Cardiac fibroblast (primary cell): ENCODE data around the gene PREX1.
"Not testable (repeated sequence)": the region's sequence is repeated elsewhere in the genome, so short reads cannot be mapped to it uniquely, and the experiment has no call there.

ENCODE experiments used
- DNase-seq, 2 donors: peaks; one replicate each; pipeline versions ENCODE4 v3.0.0 to v3.0.0-alpha.2; 2010; ENCODE audit warnings: low read depth in 2 of 2
- H3K4me3 ChIP-seq, 2 donors: replicated peaks in 1 of 2; 1 replicate in 1 of 2; 2 replicates in 1 of 2; pipeline ENCODE4 v1.5.1; 2011; ENCODE audit warnings: low read depth in 2 of 2, low read length in 2 of 2, mild to moderate bottlenecking in 2 of 2, moderate library complexity in 1 of 2
- CTCF ChIP-seq: IDR thresholded peaks from one replicate; pipeline ENCODE4 v1.5.1; 2011; ENCODE audit warnings: low read depth, mild to moderate bottlenecking, low read length, inconsistent platforms

PREX1 gene

GRCh38 chr20:48812600-48813445 is 15.0 kb downstream of the PREX1 start:
- TF ChIP-seq CTCF: no peak
- no peak for DNase-seq
- H3K4me3 ChIP-seq: no peak overlapping the region

GRCh38 chr20:48812114-48812513 is 15.7 kb downstream of the PREX1 start:
- not testable (repeated sequence) for DNase-seq, H3K4me3 ChIP-seq

- no peak for TF ChIP-seq CTCF
- H3K4me3 ChIP-seq: no peak overlapping the region
- no peak for DNase-seq
Measured at GRCh38 chr20:48809673-48810072, 18.1 kb downstream of the PREX1 start.

GRCh38 chr20:48808382-48809034 is 19.3 kb downstream of the PREX1 start:
- no peak for DNase-seq
- no peak for TF ChIP-seq CTCF
- no peak overlapping the region for H3K4me3 ChIP-seq

- TF ChIP-seq CTCF: no peak
- H3K4me3 ChIP-seq: no peak overlapping the region
- peak in 1 of 2 donors; percentile 87 for DNase-seq
Measured at GRCh38 chr20:48807586-48808381, 20.0 kb downstream of the PREX1 start.

- TF ChIP-seq CTCF: no peak
- DNase-seq: no peak
- no peak overlapping the region for H3K4me3 ChIP-seq
Measured at GRCh38 chr20:48807051-48807450, 20.7 kb downstream of the PREX1 start.

GRCh38 chr20:48805716-48806115 is 22.1 kb downstream of the PREX1 start:
- TF ChIP-seq CTCF: no peak
- H3K4me3 ChIP-seq: no peak overlapping the region
- no peak for DNase-seq
